Calu3 (cell line): Measurements from ENCODE around the gene MAP2K1. TPM values are rescaled to one million over a fixed set of nuclear protein-coding genes. Genes with fewer than 3 reads are reported as not detected.
"Not testable (repeated sequence)": the region's sequence is repeated elsewhere in the genome, so short reads cannot be mapped to it uniquely, and the experiment has no call there.

Experiments
- BruUV-seq: library from RNA; stranded (reverse); fragments of 400-500 nt; replicated peaks from 2 replicates; lab custom pipeline; 2021; lab: Mats Ljungman, UMichigan
- CTCF ChIA-PET: fragments of 300-600 bp; sonication (Branson Sonifier 250); formaldehyde crosslinking; loops from one replicate; lab custom pipeline; 2022; ENCODE audit warnings: antibody characterized with exemption; lab: Charles Lee
- DNase-seq: peaks from one replicate; pipeline ENCODE4 v3.0.0; 2022
- H3K27ac Mint-ChIP-seq: one replicate; pipeline ENCODE4 v1.8.0; 2022; ENCODE audit warnings: mixed read lengths; ENCODE audit not compliant: unreplicated experiment
- H3K27me3 Mint-ChIP-seq: one replicate; pipeline ENCODE4 v1.8.0; 2022; ENCODE audit warnings: mixed read lengths; ENCODE audit not compliant: unreplicated experiment
- H3K36me3 Mint-ChIP-seq: one replicate; pipeline ENCODE4 v1.8.0; 2022; ENCODE audit warnings: mild to moderate bottlenecking, moderate library complexity, mixed read lengths; ENCODE audit not compliant: insufficient read depth, unreplicated experiment
- H3K4me1 Mint-ChIP-seq: one replicate; pipeline ENCODE4 v1.8.0; 2022; ENCODE audit warnings: mild to moderate bottlenecking, low read depth, mixed read lengths; ENCODE audit not compliant: unreplicated experiment
- H3K4me3 Mint-ChIP-seq: one replicate; pipeline ENCODE4 v1.8.0; 2022; ENCODE audit warnings: mild to moderate bottlenecking, low read depth, moderate library complexity, mixed read lengths; ENCODE audit not compliant: unreplicated experiment
- H3K9me3 Mint-ChIP-seq: one replicate; pipeline ENCODE4 v1.8.0; 2022; ENCODE audit warnings: low read depth, mixed read lengths; ENCODE audit not compliant: unreplicated experiment
- CTCF ChIP-seq: fragments of 200-600 bp; IDR thresholded peaks from one replicate; pipeline ENCODE4 v1.8.0; 2022; ENCODE audit warnings: antibody characterized with exemption; ENCODE audit not compliant: unreplicated experiment
- intact Hi-C: fragments of 100-400 bp; cut with micrococcal nuclease; formaldehyde crosslinking; loops from one replicate; pipeline ENCODE4 v1.10.0; 2022; ENCODE audit not compliant: unreplicated experiment
- total RNA-seq: library from RNA; stranded (reverse); gene quantifications from 2 replicates; pipeline ENCODE4 v1.2.3, GENCODE V29; 2022

The MAP2K1 gene
- total RNA-seq, 1 experiment from 2014 or later, result 67.6 TPM

GRCh38 chr15:66369773-66370651 lies 16.7 kb upstream of the MAP2K1 start:
- Mint-ChIP-seq H3K36me3 (no peaks in the 10 kb centered on the region), H3K9me3 (no peaks in the 10 kb centered on the region), H3K27me3 (no peaks in the 10 kb centered on the region), H3K4me3 (no peak overlapping the region), H3K27ac (peak overlapping the region; percentile 76), H3K4me1 (peaks cover 13% of the 10 kb centered on the region)
- DNase-seq, result no peak
- intact Hi-C loops, result no loop called here
- TF ChIP-seq CTCF, result no peak
- CTCF ChIA-PET, result interaction anchor here (0.7 kb wide), 1 partner anchor 16 kb away, joined by 3 read pairs; the partner anchor contains the start of gene MAP2K1
- BruUV-seq, result no TSS peak

GRCh38 chr15:66374179-66374578 lies 12.5 kb upstream of the MAP2K1 start:
- no peak for TF ChIP-seq CTCF
- no TSS peak for BruUV-seq

GRCh38 chr15:66378814-66379430 lies 7.8 kb upstream of the MAP2K1 start:
- Mint-ChIP-seq H3K4me1 (no peaks in the 10 kb centered on the region), H3K27me3 (no peaks in the 10 kb centered on the region), H3K9me3 (no peaks in the 10 kb centered on the region), H3K4me3 (no peak overlapping the region), H3K36me3 (no peaks in the 10 kb centered on the region), H3K27ac (no peak overlapping the region)
- BruUV-seq, result no TSS peak
- intact Hi-C loops, result no loop called here
- no peak for TF ChIP-seq CTCF
- no peak for DNase-seq
- CTCF ChIA-PET, result interaction anchor here (0.6 kb wide), 1 partner anchor 541 kb away, joined by 4 read pairs; no protein-coding TSS in a partner anchor

More at GRCh38 chr15:66374179-66374578, 12.5 kb upstream of the MAP2K1 start:
- Mint-ChIP-seq H3K9me3 (no peaks in the 10 kb centered on the region), H3K4me3 (no peak overlapping the region), H3K4me1 (peaks cover 13% of the 10 kb centered on the region), H3K27me3 (no peaks in the 10 kb centered on the region), H3K36me3 (no peaks in the 10 kb centered on the region), H3K27ac (no peak overlapping the region)
- DNase-seq, result no peak
- CTCF ChIA-PET, result no interaction called here
- intact Hi-C loops, result no loop called here

- H3K27ac Mint-ChIP-seq, BruUV-seq, H3K4me1 Mint-ChIP-seq, H3K4me3 Mint-ChIP-seq, H3K36me3 Mint-ChIP-seq, H3K27me3 Mint-ChIP-seq, intact Hi-C loops, H3K9me3 Mint-ChIP-seq, CTCF ChIA-PET, DNase-seq: not testable (repeated sequence)
These were observed 5.3 kb upstream of the MAP2K1 start for GRCh38 chr15:66381376-66381775.
